Upper lobe of left lung (tissue), 6 donors: ENCODE data around the gene FRMD3. TPM values are rescaled to one million over a fixed set of nuclear protein-coding genes. Genes with fewer than 3 reads are reported as not detected.

Experiments used
- ATAC-seq, 2 donors: fragments of 200-7000 bp; cut with Tn5 transposase; one replicate each; pipeline ENCODE4 v1.9.1; 2022; ENCODE audit warnings: mild to moderate bottlenecking in 2 of 2, moderate library complexity in 2 of 2; ENCODE audit not compliant: low FRiP score in 2 of 2
- DNase-seq, 2 donors: peaks; one replicate each; pipeline ENCODE4 v3.0.0-alpha.2; 2019 to 2020
- H3K27ac ChIP-seq, 4 donors: fragments of 200-600 bp; sonication (generic); one replicate each; pipeline ENCODE4 v1.5.1; 2016 to 2019
- H3K27me3 ChIP-seq, 4 donors: fragments of 200-600 bp; sonication (generic); one replicate each; pipeline ENCODE4 v1.5.1; 2017 to 2019
- H3K36me3 ChIP-seq, 4 donors: fragments of 200-600 bp; sonication (generic); one replicate each; pipeline ENCODE4 v1.5.1; 2016 to 2019
- H3K4me1 ChIP-seq, 4 donors: fragments of 200-600 bp; sonication (generic); one replicate each; pipeline ENCODE4 v1.5.1; 2018 to 2019
- H3K4me3 ChIP-seq, 4 donors: fragments of 200-600 bp; sonication (generic); one replicate each; pipeline ENCODE4 v1.5.1; 2017 to 2019; ENCODE audit warnings: mild to moderate bottlenecking in 2 of 4, moderate library complexity in 1 of 4
- H3K9me3 ChIP-seq, 4 donors: fragments of 200-600 bp; sonication (generic); one replicate each; pipeline ENCODE4 v1.5.1; 2018 to 2019
- CTCF ChIP-seq, 6 experiments: fragments of 450-650 bp in 4 of 6; fragments of 200-600 bp in 2 of 6; sonication (generic) in 2 of 6; IDR thresholded peaks; one replicate each; pipeline ENCODE4 v1.5.1; 2016 to 2019; ENCODE audit warnings: antibody characterized with exemption in 6 of 6
- EP300 ChIP-seq, 4 donors: sonication (generic); formaldehyde crosslinking; IDR thresholded peaks; one replicate each; pipeline ENCODE4 v1.5.1; 2017; ENCODE audit warnings: antibody characterized with exemption in 4 of 4, control low read depth in 2 of 4
- POLR2A ChIP-seq, 4 donors: fragments of 450-650 bp; IDR thresholded peaks; one replicate each; pipeline ENCODE4 v1.5.1; 2016 to 2017; ENCODE audit warnings: antibody characterized with exemption in 4 of 4, mild to moderate bottlenecking in 2 of 4
- POLR2AphosphoS5 ChIP-seq, 2 donors: sonication (generic); formaldehyde crosslinking; IDR thresholded peaks; one replicate each; pipeline ENCODE4 v1.5.1; 2017; ENCODE audit warnings: antibody characterized with exemption in 2 of 2
- WGBS, 2 donors: methylation state at CpG; one replicate each; pipeline ENCODE4 v1.1.5; 2017 to 2018; 5-methylcytosine and 5-hydroxymethylcytosine counted together
- total RNA-seq, 6 donors: library from RNA; depleted of rRNA in 4 of 6; stranded (reverse); fragments of >200 nt in 4 of 6; gene quantifications; one replicate each; pipeline versions ENCODE4 v1.1.0 to v1.2.1, GENCODE V29; 2016 to 2021
- donor health status: DM: no; HTN: no; CAD: no; lungs with moderate emphysema.
- donor health status: DM: no; HTN: yes; CAD: no; lungs with severe emphysema.

The FRMD3 gene
- total RNA-seq, 6 donors from 2014 or later: 5.6 to 33.4 (median 10.4) TPM

GRCh38 chr9:83307066-83307724, 231.0 kb downstream of the FRMD3 start:
- no peaks in the 10 kb centered on the region for H3K27me3 ChIP-seq
- H3K9me3 ChIP-seq: no peaks in the 10 kb centered on the region
- TF ChIP-seq POLR2A (IDR thresholded peaks at IDR 0.05) (no peak), POLR2AphosphoS5 (IDR thresholded peaks at IDR 0.05) (no peak), EP300 (IDR thresholded peaks at IDR 0.05) (no peak), CTCF (IDR thresholded peaks at IDR 0.05) (no peak)
- no peaks in the 10 kb centered on the region for H3K36me3 ChIP-seq
- DNase-seq (no peak), ATAC-seq (no peak)
- no peak overlapping the region for H3K27ac ChIP-seq
- H3K4me1 ChIP-seq: peaks cover 0 to 7% (median 0%) of the 10 kb centered on the region in 4 donors
- H3K4me3 ChIP-seq: no peak overlapping the region
- 28 to 53% methylated on average over 2 of the region's 2 CpGs for WGBS, 2 donors

DNA sequence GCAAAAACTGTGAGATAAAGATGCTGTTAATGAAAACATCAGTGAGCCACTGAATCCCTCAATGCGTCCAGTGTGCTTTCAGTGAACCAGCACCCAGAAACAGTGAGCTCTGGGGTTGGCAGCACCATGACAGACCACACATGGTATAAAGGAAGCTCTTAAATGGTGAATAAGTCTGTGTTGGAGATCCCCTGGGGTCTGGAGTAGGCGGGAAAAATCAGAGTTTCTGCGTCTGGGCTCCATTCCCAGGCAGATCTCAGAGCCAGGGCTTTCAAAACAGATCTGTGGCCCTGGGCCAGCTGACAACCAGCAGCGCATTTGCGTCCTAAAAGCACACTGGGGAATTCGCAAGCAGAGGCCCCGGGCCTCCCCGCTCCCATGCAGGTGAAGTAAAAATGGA, 233.5 kb downstream of the FRMD3 start:
- Histone ChIP-seq H3K27ac (no peak overlapping the region), H3K4me3 (no peak overlapping the region), H3K27me3 (no peaks in the 10 kb centered on the region), H3K9me3 (no peaks in the 10 kb centered on the region), H3K4me1 (peaks cover 0 to 7% (median 0%) of the 10 kb centered on the region in 4 donors), H3K36me3 (no peaks in the 10 kb centered on the region)
- WGBS, 2 donors: 51 to 86% methylated on average over 1 to 8 of the region's 8 CpGs
- peak; percentile 60 to 86 for ATAC-seq
- TF ChIP-seq POLR2AphosphoS5 (IDR thresholded peaks at IDR 0.05): peak in 1 of 2 donors; percentile 46
- no peak for TF ChIP-seq EP300 (IDR thresholded peaks at IDR 0.05)
- DNase-seq: peak; percentile 13 to 59

- DNase-seq: peak in 1 of 2 donors; percentile 46
- peaks cover 0 to 10% (median 0%) of the 10 kb centered on the region in 4 donors for H3K36me3 ChIP-seq
- H3K4me1 ChIP-seq: peaks cover 0 to under 1% (median 0%) of the 10 kb centered on the region in 4 donors
- no peak for ATAC-seq
- H3K4me3 ChIP-seq: no peak overlapping the region
- no peak overlapping the region for H3K27ac ChIP-seq
- H3K9me3 ChIP-seq: no peaks in the 10 kb centered on the region
- TF ChIP-seq POLR2AphosphoS5 (IDR thresholded peaks at IDR 0.05): peak; percentile 11 to 22
- no peak for TF ChIP-seq CTCF (IDR thresholded peaks at IDR 0.05)
- TF ChIP-seq EP300 (IDR thresholded peaks at IDR 0.05): peak in 1 of 4 donors; percentile 63
- TF ChIP-seq POLR2A (IDR thresholded peaks at IDR 0.05): no peak
- no peaks in the 10 kb centered on the region for H3K27me3 ChIP-seq
- WGBS, 2 donors: 58 to 61% methylated on average over 4 to 6 of the region's 6 CpGs
Measured at GRCh38 chr9:83299571-83299970, 238.6 kb downstream of the FRMD3 start.

- no peaks in the 10 kb centered on the region for H3K4me1 ChIP-seq
- no peaks in the 10 kb centered on the region for H3K27me3 ChIP-seq
- 86% methylated on average over 2 of the region's 2 CpGs for WGBS, 2 donors
- ATAC-seq: no peak
- no peaks in the 10 kb centered on the region for H3K9me3 ChIP-seq
- no peak overlapping the region for H3K27ac ChIP-seq
- TF ChIP-seq CTCF (IDR thresholded peaks at IDR 0.05) (no peak), POLR2AphosphoS5 (IDR thresholded peaks at IDR 0.05) (no peak), EP300 (IDR thresholded peaks at IDR 0.05) (no peak), POLR2A (IDR thresholded peaks at IDR 0.05) (no peak)
- no peak for DNase-seq
- peaks cover 0 to 10% (median 0%) of the 10 kb centered on the region in 4 donors for H3K36me3 ChIP-seq
- no peak overlapping the region for H3K4me3 ChIP-seq
Measured at GRCh38 chr9:83299094-83299493, 239.1 kb downstream of the FRMD3 start.

- ATAC-seq (no peak), DNase-seq (no peak)
- WGBS, 2 donors: 85 to 93% methylated on average over 2 of the region's 2 CpGs
- Histone ChIP-seq H3K4me1 (no peaks in the 10 kb centered on the region), H3K9me3 (no peaks in the 10 kb centered on the region), H3K36me3 (peaks cover 0 to 10% (median 0%) of the 10 kb centered on the region in 4 donors), H3K27me3 (no peaks in the 10 kb centered on the region), H3K4me3 (no peak overlapping the region), H3K27ac (no peak overlapping the region)
- TF ChIP-seq POLR2AphosphoS5 (IDR thresholded peaks at IDR 0.05) (no peak), POLR2A (IDR thresholded peaks at IDR 0.05) (no peak), CTCF (IDR thresholded peaks at IDR 0.05) (no peak), EP300 (IDR thresholded peaks at IDR 0.05) (no peak)
Measured at GRCh38 chr9:83296123-83296522, 242.1 kb downstream of the FRMD3 start.
